Activated CD8-positive, alpha-beta T cell treated with anti-CD3 and anti-CD28 coated beads, Interleukin-2, amount 10 ng/mL, durations not matched to agents 7 days and 5 days (primary cell): Measurements from ENCODE around the gene CAND1. TPM values are rescaled to one million over a fixed set of nuclear protein-coding genes. Genes with fewer than 3 reads are reported as not detected.

ENCODE experiments used
- ATAC-seq: fragments of 150-1000 bp; cut with Tn5 transposase; one replicate; pipeline ENCODE4 v1.10.0; 2021; ENCODE audit warnings: moderate library complexity
- CTCF ChIA-PET: fragments of 350-600 bp; sonication (Branson Sonifier 250); formaldehyde crosslinking; loops from one replicate; lab custom pipeline; 2021; ENCODE audit warnings: antibody characterized with exemption; lab: Charles Lee
- POLR2A ChIA-PET: fragments of 350-600 bp; sonication (Branson Sonifier 250); formaldehyde crosslinking; loops from one replicate; lab custom pipeline; 2021; ENCODE audit warnings: antibody characterized with exemption; lab: Charles Lee
- DNase-seq: peaks from one replicate; pipeline ENCODE4 v3.0.0-alpha.2; 2020
- H3K27ac Mint-ChIP-seq: one replicate; pipeline ENCODE4 v1.8.0; 2021; ENCODE audit warnings: mild to moderate bottlenecking, mixed read lengths
- H3K27me3 Mint-ChIP-seq: one replicate; pipeline ENCODE4 v1.8.0; 2021; ENCODE audit warnings: low read depth, mixed read lengths
- H3K36me3 Mint-ChIP-seq: one replicate; pipeline ENCODE4 v1.8.0; 2021; ENCODE audit warnings: low read depth, mixed read lengths
- H3K4me1 Mint-ChIP-seq: one replicate; pipeline ENCODE4 v1.8.0; 2021; ENCODE audit warnings: low read depth, mixed read lengths
- H3K4me3 Mint-ChIP-seq: one replicate; pipeline ENCODE4 v1.8.0; 2021; ENCODE audit warnings: mild to moderate bottlenecking, mixed read lengths
- H3K9me3 Mint-ChIP-seq: one replicate; pipeline ENCODE4 v1.8.0; 2022; ENCODE audit warnings: mixed read lengths; ENCODE audit not compliant: insufficient read depth
- total RNA-seq, 2 experiments: library from RNA; stranded (reverse); gene quantifications; one replicate each; pipeline ENCODE4 v1.2.3, GENCODE V29; 2021

Gene CAND1
- total RNA-seq, result 100 to 1,000 TPM; 153 to 165 TPM

- H3K27me3 Mint-ChIP-seq, result no peaks in the 10 kb centered on the region
- peaks cover 32% of the 10 kb centered on the region for H3K4me1 Mint-ChIP-seq
- peak within 1 kb of the TSS; percentile 97 for H3K27ac Mint-ChIP-seq
- H3K36me3 Mint-ChIP-seq, result peaks cover 20% of the 10 kb centered on the region
- peak; percentile 97 for DNase-seq
- no peaks in the 10 kb centered on the region for H3K9me3 Mint-ChIP-seq
- peak; percentile 80 for ATAC-seq
- POLR2A ChIA-PET, result interaction anchor here (0.7 to 2.5 kb wide), 12 partner anchors 9 to 1100 kb away, joined by 3 to 10 read pairs (median 4); partner anchors contain the start of gene DYRK2
- H3K4me3 Mint-ChIP-seq, result peak within 1 kb of the TSS; percentile 95
- CTCF ChIA-PET, result interaction anchor here (1.1 to 2.3 kb wide), 6 partner anchors 10 to 108 kb away, joined by 3 to 6 read pairs (median 4); no protein-coding TSS in a partner anchor
Measured at GRCh38 chr12:67268896-67269632, at the start of gene CAND1. Gene CAND1 (plus strand): TSS chr12:67269358. CDS start chr12:67269718, 360 bp downstream.

DNA sequence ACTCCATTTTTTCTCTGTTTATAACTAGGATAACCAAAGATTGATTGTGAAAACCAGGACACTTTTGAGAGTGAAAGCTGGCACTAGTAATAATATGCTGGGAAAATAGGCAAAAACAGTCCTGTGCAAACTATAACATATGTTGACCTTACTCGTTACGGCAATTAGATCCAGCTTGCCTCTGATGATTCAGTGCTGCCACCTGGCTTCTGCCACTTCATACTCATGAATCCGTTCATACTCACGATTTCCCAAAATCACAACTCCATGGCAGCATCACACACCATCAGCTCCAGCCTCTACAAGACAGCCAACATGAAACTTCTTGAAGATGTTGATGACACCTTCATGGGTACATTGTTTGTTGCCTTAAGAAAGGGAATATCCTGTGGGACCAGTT is 49.1 kb upstream of the CAND1 start:
- ATAC-seq (no peak), DNase-seq (no peak)
- Mint-ChIP-seq H3K27ac (no peak overlapping the region), H3K27me3 (peaks cover 3% of the 10 kb centered on the region), H3K4me3 (no peak overlapping the region), H3K36me3 (no peaks in the 10 kb centered on the region), H3K9me3 (no peaks in the 10 kb centered on the region), H3K4me1 (no peaks in the 10 kb centered on the region)
- CTCF ChIA-PET, result no interaction called here
- POLR2A ChIA-PET, result no interaction called here

- CTCF ChIA-PET, result no interaction called here
- no peaks in the 10 kb centered on the region for H3K9me3 Mint-ChIP-seq
- POLR2A ChIA-PET, result no interaction called here
- peaks cover 3% of the 10 kb centered on the region for H3K27me3 Mint-ChIP-seq
- H3K27ac Mint-ChIP-seq, result no peak overlapping the region
- DNase-seq (no peak), ATAC-seq (no peak)
- no peaks in the 10 kb centered on the region for H3K36me3 Mint-ChIP-seq
- no peak overlapping the region for H3K4me3 Mint-ChIP-seq
- H3K4me1 Mint-ChIP-seq, result no peaks in the 10 kb centered on the region
Measured at GRCh38 chr12:67222302-67222701, 46.9 kb upstream of the CAND1 start.

GRCh38 chr12:67223225-67223624 is 45.9 kb upstream of the CAND1 start:
- no peaks in the 10 kb centered on the region for H3K36me3 Mint-ChIP-seq
- no peak overlapping the region for H3K4me3 Mint-ChIP-seq
- no peaks in the 10 kb centered on the region for H3K4me1 Mint-ChIP-seq
- H3K9me3 Mint-ChIP-seq, result no peaks in the 10 kb centered on the region
- no peak for DNase-seq
- ChIA-PET CTCF (no interaction called here), POLR2A (no interaction called here)
- H3K27me3 Mint-ChIP-seq, result peaks cover 3% of the 10 kb centered on the region
- H3K27ac Mint-ChIP-seq, result no peak overlapping the region
- ATAC-seq, result no peak

- ATAC-seq (no peak), DNase-seq (no peak)
- H3K4me3 Mint-ChIP-seq, result no peak overlapping the region
- H3K36me3 Mint-ChIP-seq, result no peaks in the 10 kb centered on the region
- H3K9me3 Mint-ChIP-seq, result no peaks in the 10 kb centered on the region
- H3K27me3 Mint-ChIP-seq, result peaks cover 2% of the 10 kb centered on the region
- POLR2A ChIA-PET, result no interaction called here
- CTCF ChIA-PET, result no interaction called here
- H3K27ac Mint-ChIP-seq, result no peak overlapping the region
- H3K4me1 Mint-ChIP-seq, result no peaks in the 10 kb centered on the region
Measured at GRCh38 chr12:67237231-67237630, 31.9 kb upstream of the CAND1 start.

GRCh38 chr12:67239061-67239460 is 30.1 kb upstream of the CAND1 start:
- ChIA-PET POLR2A (no interaction called here), CTCF (no interaction called here)
- peaks cover 2% of the 10 kb centered on the region for H3K27me3 Mint-ChIP-seq
- ATAC-seq, result no peak
- H3K4me1 Mint-ChIP-seq, result no peaks in the 10 kb centered on the region
- no peak overlapping the region for H3K4me3 Mint-ChIP-seq
- no peaks in the 10 kb centered on the region for H3K9me3 Mint-ChIP-seq
- H3K27ac Mint-ChIP-seq, result no peak overlapping the region
- H3K36me3 Mint-ChIP-seq, result no peaks in the 10 kb centered on the region
- DNase-seq, result no peak

DNA sequence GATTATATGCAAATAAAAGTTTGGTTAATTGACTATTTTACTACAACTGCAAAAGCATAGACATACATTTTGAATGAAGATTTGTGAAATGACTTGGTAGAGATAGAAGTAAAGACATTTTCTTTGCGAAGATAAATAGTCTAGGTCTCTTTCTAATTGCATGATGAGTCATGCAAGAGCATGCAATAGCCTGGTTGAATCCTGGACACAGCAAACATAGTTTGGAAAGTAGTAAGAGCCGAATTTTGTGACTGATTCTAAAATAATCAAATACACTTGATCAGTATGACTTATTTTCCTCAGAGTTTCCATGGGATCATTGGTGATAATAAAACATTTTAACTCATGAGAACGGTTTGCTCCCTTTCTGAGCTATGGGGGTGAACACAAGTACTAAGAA is 27.7 kb upstream of the CAND1 start:
- no peaks in the 10 kb centered on the region for H3K9me3 Mint-ChIP-seq
- no peak for DNase-seq

DNA sequence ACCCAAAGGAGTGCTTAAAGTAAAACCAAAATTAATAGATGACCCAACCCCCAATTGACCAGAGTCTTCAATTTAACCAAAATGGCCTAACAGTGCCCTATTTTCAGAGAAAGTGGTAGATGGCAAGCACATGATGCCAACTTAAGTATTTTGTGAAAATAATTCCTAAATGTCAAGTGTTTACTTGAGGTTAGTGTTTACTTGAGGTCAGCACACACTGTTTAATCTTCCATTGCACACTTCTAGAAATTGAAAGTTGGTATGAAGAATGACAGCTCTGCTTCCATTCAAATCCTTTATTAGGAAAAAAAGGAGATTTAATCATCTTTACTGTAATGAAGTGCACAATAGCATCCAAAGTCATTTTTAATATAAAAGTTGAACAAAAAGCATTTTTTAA is 25.9 kb upstream of the CAND1 start:
- CTCF ChIA-PET, result interaction anchor here (1.2 kb wide), 1 partner anchor 218 kb away, joined by 3 read pairs; no protein-coding TSS in a partner anchor
- Mint-ChIP-seq H3K27ac (no peak overlapping the region), H3K9me3 (no peaks in the 10 kb centered on the region), H3K27me3 (peaks cover 7% of the 10 kb centered on the region), H3K4me3 (no peak overlapping the region), H3K4me1 (no peaks in the 10 kb centered on the region), H3K36me3 (no peaks in the 10 kb centered on the region)
- ATAC-seq (no peak), DNase-seq (no peak)
- POLR2A ChIA-PET, result no interaction called here

More for the DNA sequence above, 27.7 kb upstream of the CAND1 start:
- H3K4me1 Mint-ChIP-seq, result no peaks in the 10 kb centered on the region
- ChIA-PET POLR2A (no interaction called here), CTCF (no interaction called here)
- no peak for ATAC-seq
- no peak overlapping the region for H3K4me3 Mint-ChIP-seq
- H3K36me3 Mint-ChIP-seq, result no peaks in the 10 kb centered on the region
- no peak overlapping the region for H3K27ac Mint-ChIP-seq
- H3K27me3 Mint-ChIP-seq, result peaks cover 3% of the 10 kb centered on the region

GRCh38 chr12:67245571-67245970 is 23.6 kb upstream of the CAND1 start:
- no peak overlapping the region for H3K4me3 Mint-ChIP-seq
- ChIA-PET POLR2A (interaction anchor here (0.6 kb wide), 1 partner anchor 508 kb away, joined by 4 read pairs; no protein-coding TSS in a partner anchor), CTCF (no interaction called here)
- H3K27ac Mint-ChIP-seq, result no peak overlapping the region
- H3K36me3 Mint-ChIP-seq, result no peaks in the 10 kb centered on the region
- ATAC-seq (no peak), DNase-seq (no peak)
- H3K9me3 Mint-ChIP-seq, result no peaks in the 10 kb centered on the region
- H3K4me1 Mint-ChIP-seq, result no peaks in the 10 kb centered on the region
- H3K27me3 Mint-ChIP-seq, result peaks cover 7% of the 10 kb centered on the region

DNA sequence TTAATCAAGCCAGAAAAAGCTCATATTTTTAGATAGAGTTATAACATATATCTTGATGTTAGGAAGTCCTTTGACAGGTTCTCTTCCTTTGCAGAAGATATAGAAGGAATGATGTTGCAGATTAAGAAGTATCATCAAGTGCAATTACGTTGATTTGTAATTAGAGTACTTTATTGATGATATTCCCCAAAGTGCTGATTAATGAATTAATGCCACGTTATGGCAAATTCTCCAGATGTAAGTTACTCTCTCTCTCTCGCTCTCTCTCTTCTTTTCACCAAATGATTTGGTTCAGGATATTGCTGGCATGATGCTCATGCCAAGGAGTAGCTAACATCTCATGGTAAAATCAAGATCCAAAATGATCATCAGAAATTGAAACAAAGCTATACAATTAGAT is 18.1 kb upstream of the CAND1 start:
- DNase-seq, result no peak
- CTCF ChIA-PET, result no interaction called here
- Mint-ChIP-seq H3K4me1 (no peaks in the 10 kb centered on the region), H3K36me3 (no peaks in the 10 kb centered on the region), H3K27ac (no peak overlapping the region), H3K27me3 (peaks cover 12% of the 10 kb centered on the region), H3K4me3 (no peak overlapping the region), H3K9me3 (no peaks in the 10 kb centered on the region)
- POLR2A ChIA-PET, result no interaction called here
- ATAC-seq, result no peak

DNA sequence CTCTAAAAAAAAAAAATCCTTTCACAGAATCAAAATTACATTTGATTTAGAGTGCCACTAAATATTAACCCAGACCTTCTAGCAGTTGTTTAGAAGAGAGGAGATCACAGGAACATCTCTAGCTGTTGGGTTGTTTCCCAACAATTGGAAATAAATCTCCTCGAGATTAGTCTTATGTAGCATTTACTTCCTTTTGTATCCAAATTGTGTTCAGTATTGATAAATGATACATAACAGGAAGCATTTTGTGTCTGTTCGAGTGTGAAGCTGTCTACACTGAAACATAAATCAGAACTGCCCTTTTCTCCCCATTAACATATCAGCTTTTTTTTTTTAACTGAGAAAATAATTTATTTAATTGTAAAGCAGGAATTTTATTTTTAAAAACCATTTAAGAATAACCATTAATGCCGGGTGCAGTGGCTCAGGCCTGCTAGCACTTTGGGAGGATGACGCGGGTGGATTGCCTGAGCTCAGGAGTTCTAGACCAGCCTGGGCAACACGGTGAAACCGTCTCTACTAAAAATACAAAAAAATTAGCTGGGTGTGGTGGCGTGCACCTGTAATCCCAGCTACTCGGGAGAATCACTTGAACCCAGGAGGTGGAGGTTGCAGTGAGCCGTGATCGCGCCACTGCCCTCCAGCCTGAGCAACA is 14.7 kb upstream of the CAND1 start:
- CTCF ChIA-PET, result no interaction called here
- Mint-ChIP-seq H3K4me1 (no peaks in the 10 kb centered on the region), H3K4me3 (no peak overlapping the region), H3K9me3 (no peaks in the 10 kb centered on the region), H3K36me3 (no peaks in the 10 kb centered on the region), H3K27ac (no peak overlapping the region), H3K27me3 (peaks cover 9% of the 10 kb centered on the region)
- DNase-seq, result no peak
- no peak for ATAC-seq
- POLR2A ChIA-PET, result no interaction called here

- H3K36me3 Mint-ChIP-seq, result no peaks in the 10 kb centered on the region
- no peak for ATAC-seq
- no peak overlapping the region for H3K4me3 Mint-ChIP-seq
- peaks cover 4% of the 10 kb centered on the region for H3K27me3 Mint-ChIP-seq
- no peaks in the 10 kb centered on the region for H3K4me1 Mint-ChIP-seq
- DNase-seq, result no peak
- ChIA-PET POLR2A (interaction anchor here (1.1 kb wide), 1 partner anchor 12 kb away, joined by 3 read pairs; the partner anchor contains the start of gene CAND1), CTCF (no interaction called here)
- H3K9me3 Mint-ChIP-seq, result no peaks in the 10 kb centered on the region
- no peak overlapping the region for H3K27ac Mint-ChIP-seq
Measured at GRCh38 chr12:67256649-67257048, 12.5 kb upstream of the CAND1 start.
